ENCODE results near the gene HNRNPD. TPM values are rescaled to one million over a fixed set of nuclear protein-coding genes. Genes with fewer than 3 reads are reported as not detected.
"Not testable (repeated sequence)": the region's sequence is repeated elsewhere in the genome, so short reads cannot be mapped to it uniquely, and the experiment has no call there.

The HNRNPD gene
- total RNA-seq, 1 experiment from 2014 or later = 580 TPM

- CTCF ChIA-PET; H3K4me1 Mint-ChIP-seq; POLR2A ChIA-PET; H3K4me3 Mint-ChIP-seq; H3K27ac Mint-ChIP-seq; H3K27me3 Mint-ChIP-seq (ENCODE audit: low read depth); H3K36me3 Mint-ChIP-seq; DNase-seq (ENCODE audit: low spot score); ATAC-seq: not testable (repeated sequence)
- peaks cover 26% of the 10 kb centered on the region for H3K9me3 Mint-ChIP-seq
Observed at GRCh38 chr4:82333641-82334040, 40.1 kb downstream of the HNRNPD start.

- Mint-ChIP-seq H3K27ac (no peak overlapping the region), H3K36me3 (peaks cover 6% of the 10 kb centered on the region)
- CTCF ChIA-PET = interaction anchor here (0.6 kb wide), 1 partner anchor 28 kb away, joined by 3 read pairs; no protein-coding TSS in a partner anchor
Observed at GRCh38 chr4:82331814-82332213, 42.0 kb downstream of the HNRNPD start.

More at GRCh38 chr4:82331814-82332213, 42.0 kb downstream of the HNRNPD start:
- Mint-ChIP-seq H3K4me1 (no peaks in the 10 kb centered on the region), H3K4me3 (no peak overlapping the region), H3K27me3 (ENCODE audit: low read depth) (peaks cover 5% of the 10 kb centered on the region), H3K9me3 (peaks cover 24% of the 10 kb centered on the region)
- POLR2A ChIA-PET = no interaction called here
- ATAC-seq (no peak), DNase-seq (ENCODE audit: low spot score) (no peak)
- TF ChIP-seq TCF7 (CRISPR knock-in tag; IDR thresholded peaks at IDR 0.05; ENCODE audit: low read depth) (no peak), ATF2 (CRISPR knock-in tag; IDR thresholded peaks at IDR 0.05; ENCODE audit: borderline replicate concordance, low read depth) (no peak), NR2C2 (CRISPR knock-in tag; IDR thresholded peaks at IDR 0.05) (no peak), ZNF416 (CRISPR knock-in tag; IDR thresholded peaks at IDR 0.05) (no peak), NR1H2 (CRISPR knock-in tag; IDR thresholded peaks at IDR 0.05) (no peak), ESRRA (CRISPR knock-in tag; IDR thresholded peaks at IDR 0.05; ENCODE audit: borderline replicate concordance) (no peak), STAT6 (CRISPR knock-in tag; conservative IDR thresholded peaks at IDR 0.05; ENCODE audit: low read depth) (no peak), ATF3 (CRISPR knock-in tag; conservative IDR thresholded peaks at IDR 0.05) (no peak), AR (CRISPR knock-in tag; IDR thresholded peaks at IDR 0.05) (no peak), ZMAT4 (CRISPR knock-in tag; IDR thresholded peaks at IDR 0.05) (no peak), ZNF281 (CRISPR knock-in tag; IDR thresholded peaks at IDR 0.05) (no peak), ZNF138 (CRISPR knock-in tag; conservative IDR thresholded peaks at IDR 0.05) (no peak), ZNF532 (CRISPR knock-in tag; IDR thresholded peaks at IDR 0.05; ENCODE audit: borderline replicate concordance) (no peak), USF1 (CRISPR knock-in tag; IDR thresholded peaks at IDR 0.05) (no peak), GRHL2 (CRISPR knock-in tag; IDR thresholded peaks at IDR 0.05; ENCODE audit: insufficient replicate concordance, severe bottlenecking) (no peak)

Data from WTC11 (cell line).